Adipose tissue (tissue), 3 donors: ENCODE measurements around the gene ENOX2. TPM values are rescaled to one million over a fixed set of nuclear protein-coding genes. Genes with fewer than 3 reads are reported as not detected.

Experiments used
- H3K27ac ChIP-seq: one replicate; pipeline ENCODE4 v1.5.1; 2013; ENCODE audit warnings: low read depth, low read length
- WGBS, 3 donors: extraction: QIAGEN DNeasy Blood & Tissue Kit; methylation state at CpG; one replicate each; pipeline ENCODE4 v1.1.7; 2013; 5-methylcytosine and 5-hydroxymethylcytosine counted together
- polyA plus RNA-seq, 3 donors: library from polyadenylated mRNA; stranded (reverse); fragments of 200-250 nt; gene quantifications; one replicate each; pipeline ENCODE4 v1.2.3, GENCODE V29; 2013
- donor health status: healthy with polysubstance abuse.
- donor health status: Bipolar disorder and iron deficiency.
- donor health status: healthy.

ENOX2 gene
- polyA plus RNA-seq, 3 donors: 2.8 to 18.6 (median 5.3) TPM

GRCh38 chrX:130691576-130691975, 211.4 kb downstream of the ENOX2 start:
- H3K27ac ChIP-seq: no peak overlapping the region
- WGBS, 3 donors: 68 to 87% (median 74%) methylated on average over 3 of the region's 3 CpGs

GRCh38 chrX:130688360-130688759, 214.6 kb downstream of the ENOX2 start:
- WGBS, 3 donors: 75 to 97% (median 78%) methylated on average over 5 of the region's 5 CpGs
- no peak overlapping the region for H3K27ac ChIP-seq

- WGBS, 3 donors: 62 to 88% (median 81%) methylated on average over 2 of the region's 2 CpGs
- H3K27ac ChIP-seq: no peak overlapping the region
These were observed 220.0 kb downstream of the ENOX2 start for GRCh38 chrX:130682990-130683389.

GRCh38 chrX:130680164-130681035, 222.6 kb downstream of the ENOX2 start:
- WGBS, 3 donors: 27 to 83% (median 69%) methylated on average over 2 of the region's 2 CpGs
- H3K27ac ChIP-seq: no peak overlapping the region

GRCh38 chrX:130676861-130677260, 226.1 kb downstream of the ENOX2 start:
- H3K27ac ChIP-seq: no peak overlapping the region
- 55 to 85% (median 79%) methylated on average over 2 of the region's 2 CpGs for WGBS, 3 donors

GRCh38 chrX:130672214-130672613, 230.8 kb downstream of the ENOX2 start:
- no peak overlapping the region for H3K27ac ChIP-seq
- 77 to 91% (median 87%) methylated on average over 3 to 6 of the region's 6 CpGs for WGBS, 3 donors

- no peak overlapping the region for H3K27ac ChIP-seq
- 45 to 92% (median 74%) methylated on average over 1 of the region's 1 CpG for WGBS, 3 donors
These were observed 233.8 kb downstream of the ENOX2 start for GRCh38 chrX:130669233-130669632.

GRCh38 chrX:130665263-130665662, 237.7 kb downstream of the ENOX2 start:
- WGBS, 3 donors: 75 to 95% (median 95%) methylated on average over 3 of the region's 3 CpGs
- no peak overlapping the region for H3K27ac ChIP-seq

- no peak overlapping the region for H3K27ac ChIP-seq
These were observed 244.7 kb downstream of the ENOX2 start for GRCh38 chrX:130658310-130658709.

- H3K27ac ChIP-seq: no peak overlapping the region
- 46 to 60% (median 59%) methylated on average over 4 of the region's 4 CpGs for WGBS, 3 donors
These were observed 248.5 kb downstream of the ENOX2 start for GRCh38 chrX:130654409-130654950.

- no peak overlapping the region for H3K27ac ChIP-seq
- 79 to 95% (median 94%) methylated on average over 6 of the region's 6 CpGs for WGBS, 3 donors
These were observed 250.0 kb downstream of the ENOX2 start for GRCh38 chrX:130652824-130653578.

- H3K27ac ChIP-seq: no peak overlapping the region
These were observed 253.3 kb downstream of the ENOX2 start for GRCh38 chrX:130649738-130650137.

- no peak overlapping the region for H3K27ac ChIP-seq
- WGBS, 3 donors: 75 to 100% (median 100%) methylated on average over 1 of the region's 1 CpG
These were observed 255.5 kb downstream of the ENOX2 start for GRCh38 chrX:130647468-130647867.

- WGBS, 3 donors: 54 to 83% (median 66%) methylated on average over 9 of the region's 9 CpGs
- no peak overlapping the region for H3K27ac ChIP-seq
These were observed 256.9 kb downstream of the ENOX2 start for GRCh38 chrX:130645955-130646583.

- no peak overlapping the region for H3K27ac ChIP-seq
- WGBS, 3 donors: 65 to 84% (median 72%) methylated on average over 3 of the region's 3 CpGs
These were observed 265.4 kb downstream of the ENOX2 start for GRCh38 chrX:130637591-130637990.

GRCh38 chrX:130636277-130636676, 266.7 kb downstream of the ENOX2 start:
- 92 to 98% (median 96%) methylated on average over 3 of the region's 3 CpGs for WGBS, 3 donors
- H3K27ac ChIP-seq: no peak overlapping the region

- no peak overlapping the region for H3K27ac ChIP-seq
- WGBS, 3 donors: 92 to 100% (median 96%) methylated on average over 3 of the region's 3 CpGs
These were observed 272.0 kb downstream of the ENOX2 start for GRCh38 chrX:130631011-130631410.

GRCh38 chrX:130628516-130628915, 274.5 kb downstream of the ENOX2 start:
- WGBS, 3 donors: 73 to 97% (median 86%) methylated on average over 2 of the region's 2 CpGs
- H3K27ac ChIP-seq: no peak overlapping the region

GRCh38 chrX:130626521-130626920, 276.5 kb downstream of the ENOX2 start:
- H3K27ac ChIP-seq: no peak overlapping the region
